SKM-1 (cell line): ENCODE results near the gene DSCAM.

Source experiments
- DNase-seq: peaks from one replicate; lab custom pipeline; 2025; ENCODE audit not compliant: unreplicated experiment; lab: John Stamatoyannopoulos, UW

Gene DSCAM

GRCh38 chr21:40616377-40616704 is 230.6 kb downstream of the DSCAM start:
- no peak for DNase-seq

DNA sequence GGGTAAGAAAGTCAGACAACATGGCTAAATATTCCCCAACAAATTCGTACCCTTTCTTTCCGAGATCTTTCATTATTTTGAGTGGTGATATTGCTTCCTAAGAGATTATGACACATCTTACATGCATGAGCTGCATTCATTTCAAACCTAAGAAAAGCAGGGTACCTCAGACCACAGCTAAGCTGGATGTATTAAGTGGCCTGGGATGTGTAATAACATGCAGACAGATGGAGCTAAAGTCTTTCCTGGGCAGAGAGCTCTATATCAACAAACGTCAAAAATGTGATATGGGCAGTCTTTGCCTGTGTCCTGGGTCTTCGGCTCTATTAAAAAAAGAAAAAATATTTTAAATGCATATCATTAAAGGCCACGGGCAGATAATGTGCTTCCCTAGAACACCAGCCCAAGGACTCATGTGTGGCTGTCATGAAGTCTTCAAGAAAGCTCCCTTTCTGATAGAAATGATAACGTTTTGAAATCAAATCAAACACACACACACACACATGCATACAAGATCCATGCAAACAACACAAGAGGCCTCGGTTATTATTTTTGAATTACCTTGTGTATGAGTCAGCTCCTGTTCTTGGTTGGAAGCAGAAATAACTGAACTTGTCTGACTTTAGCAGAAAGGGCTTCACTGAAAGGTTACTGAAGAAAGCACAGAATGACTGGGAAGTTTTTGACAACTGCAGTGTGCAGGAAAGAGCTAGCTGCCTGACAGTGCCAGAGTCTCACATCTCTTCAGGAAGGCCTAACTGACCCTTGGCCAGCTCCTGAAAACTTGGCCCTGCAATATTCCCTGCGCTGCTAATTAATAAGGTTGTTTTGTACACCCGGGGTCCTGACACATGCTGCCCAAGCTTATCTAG is 231.2 kb downstream of the DSCAM start:
- no peak for DNase-seq

DNA sequence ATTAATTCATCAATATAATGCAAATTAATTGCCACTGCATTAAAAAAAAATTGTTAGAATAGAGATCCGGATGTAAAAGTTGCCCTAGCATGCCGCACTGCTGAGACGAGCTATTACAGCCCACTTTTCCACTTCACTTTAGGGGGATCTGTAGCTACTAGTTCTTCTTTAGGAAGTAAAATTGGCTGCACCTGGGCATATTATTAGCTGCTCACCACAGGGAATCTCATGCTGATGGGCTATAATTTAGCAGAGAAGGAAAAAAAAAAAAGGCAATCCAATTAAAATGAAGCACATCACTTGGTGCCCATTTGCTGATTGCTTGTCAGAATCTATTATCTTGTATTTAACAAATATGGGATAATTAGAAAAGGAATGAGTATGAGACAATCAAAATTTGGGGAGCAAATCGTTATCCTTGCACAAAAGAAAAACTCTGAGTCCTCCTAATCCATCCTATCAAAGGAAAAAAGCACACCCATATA is 233.4 kb downstream of the DSCAM start:
- no peak for DNase-seq

DNA sequence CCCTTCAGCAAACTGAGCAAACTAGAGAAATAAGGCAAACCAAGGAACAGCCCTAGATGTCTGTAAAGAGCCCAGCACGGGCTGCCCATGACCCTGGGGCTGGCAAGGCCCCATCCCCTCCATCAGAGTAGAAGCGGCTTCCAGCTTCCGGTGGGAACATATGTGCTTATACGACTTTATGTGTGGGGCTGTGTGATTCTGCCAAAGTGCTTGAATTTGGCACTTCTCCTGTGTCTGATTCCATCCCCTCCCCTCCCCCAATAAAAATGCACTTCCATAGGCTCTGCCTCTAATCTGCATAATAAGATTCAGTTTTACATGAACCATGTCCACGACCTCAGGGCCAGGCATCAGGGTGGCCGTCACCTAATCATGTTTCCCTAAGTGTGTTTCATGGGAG is 236.6 kb downstream of the DSCAM start:
- DNase-seq: no peak

GRCh38 chr21:40606341-40606740 is 240.6 kb downstream of the DSCAM start:
- no peak for DNase-seq

DNA sequence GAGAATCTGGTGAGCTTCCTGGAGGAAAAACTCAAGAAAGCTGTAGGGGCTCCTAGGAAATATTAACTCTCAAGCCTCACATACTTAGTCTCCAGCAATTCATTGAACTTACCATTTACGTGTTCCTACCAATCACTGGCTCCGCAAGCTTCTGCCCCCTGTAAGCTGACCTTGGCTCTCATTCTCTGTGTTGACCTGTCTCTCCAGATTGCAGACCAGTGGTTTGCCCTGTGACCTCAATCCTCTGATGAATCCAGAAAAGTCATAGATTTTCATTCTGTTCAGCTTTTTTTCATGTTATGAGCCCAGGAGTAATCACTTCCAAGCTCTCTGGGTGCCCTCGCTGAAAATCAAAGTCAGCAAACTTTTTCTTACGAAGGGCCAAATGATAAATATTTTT is 241.9 kb downstream of the DSCAM start:
- DNase-seq: no peak

GRCh38 chr21:40603774-40604173 is 243.2 kb downstream of the DSCAM start:
- no peak for DNase-seq

GRCh38 chr21:40602080-40602479 is 244.9 kb downstream of the DSCAM start:
- DNase-seq: no peak

DNA sequence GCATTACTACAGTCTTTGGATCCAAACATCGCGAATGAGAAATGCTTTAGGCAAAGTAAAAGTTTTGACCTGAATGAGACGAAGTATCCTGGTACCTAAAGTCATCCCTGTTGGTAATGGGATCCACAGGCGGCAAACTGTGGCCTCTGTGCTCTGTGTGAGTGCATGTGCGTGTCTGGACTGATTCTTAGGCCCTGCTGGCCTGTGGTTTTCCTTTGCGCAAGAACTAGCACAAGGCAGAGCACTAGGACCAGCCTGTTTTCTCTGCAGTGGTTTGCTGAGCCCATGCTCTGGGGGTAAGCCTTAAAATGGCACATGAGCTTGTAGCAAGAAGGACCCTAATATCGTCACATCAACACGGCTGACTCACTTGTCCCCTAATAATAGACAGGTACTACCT is 251.2 kb downstream of the DSCAM start:
- peak; percentile 55 for DNase-seq

GRCh38 chr21:40587736-40588346 is 259.1 kb downstream of the DSCAM start:
- no peak for DNase-seq

- no peak for DNase-seq
These were observed 260.4 kb downstream of the DSCAM start for GRCh38 chr21:40586575-40586974.

GRCh38 chr21:40577285-40578043 is 269.5 kb downstream of the DSCAM start:
- DNase-seq: no peak

GRCh38 chr21:40575976-40576375 is 271.0 kb downstream of the DSCAM start:
- DNase-seq: no peak

DNA sequence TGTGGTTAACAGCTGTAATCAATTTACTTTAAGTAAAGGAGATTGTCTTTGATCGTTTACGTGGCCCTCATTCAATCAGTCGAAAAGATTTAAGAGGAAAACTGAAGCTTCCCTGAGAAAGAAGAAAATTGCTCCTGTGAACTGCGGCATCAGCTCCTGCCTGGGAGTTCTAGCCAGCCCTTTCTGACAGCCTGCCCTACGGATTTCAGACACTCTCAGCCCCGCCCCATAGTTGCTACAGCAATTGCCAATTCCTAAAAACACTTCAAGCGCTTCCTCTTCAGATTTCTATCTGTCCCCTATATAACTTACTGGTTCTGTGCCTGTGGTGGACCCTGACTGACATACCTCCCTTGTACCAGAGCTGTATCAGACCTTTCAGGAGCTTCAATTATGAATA is 277.6 kb downstream of the DSCAM start:
- no peak for DNase-seq

GRCh38 chr21:40568807-40569206 is 278.2 kb downstream of the DSCAM start:
- no peak for DNase-seq

DNA sequence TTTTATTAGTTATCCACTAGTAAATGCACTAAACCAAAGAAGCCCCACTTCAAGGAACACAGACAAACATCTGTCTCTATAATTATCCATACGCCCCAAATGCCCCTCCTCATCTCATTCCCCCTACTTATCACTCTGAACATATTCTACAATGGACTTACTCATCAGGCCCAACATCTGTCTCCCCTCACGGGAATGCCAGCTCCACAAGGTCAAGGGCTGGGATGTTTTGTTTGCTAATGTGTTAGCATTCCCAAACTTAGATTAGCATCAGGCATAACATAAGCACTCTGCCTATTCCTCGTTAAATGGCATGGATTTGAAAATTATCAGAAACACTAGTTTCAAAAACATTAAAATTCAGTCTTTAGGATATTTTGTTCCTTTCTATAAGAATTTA is 279.5 kb downstream of the DSCAM start:
- DNase-seq: no peak

GRCh38 chr21:40566486-40566885 is 280.5 kb downstream of the DSCAM start:
- DNase-seq: no peak

DNA sequence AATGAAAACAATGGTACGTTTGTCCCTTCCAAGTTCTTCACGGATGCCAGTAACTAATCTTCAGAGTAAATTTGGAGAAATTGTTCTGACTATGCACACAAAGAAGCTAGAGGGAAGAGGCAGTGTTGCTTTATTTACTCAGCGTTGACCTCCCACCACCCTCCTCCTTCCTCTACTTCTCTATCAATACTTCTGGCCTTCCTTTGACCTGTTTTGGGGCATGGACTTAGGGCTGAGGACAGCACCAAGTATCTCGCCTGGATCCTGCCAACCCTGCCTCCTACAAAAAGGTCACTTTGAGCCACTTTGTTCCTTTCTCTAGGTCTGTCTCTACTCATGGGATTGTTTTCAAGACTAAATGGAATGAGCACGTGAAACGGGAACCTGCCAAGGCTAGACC is 282.6 kb downstream of the DSCAM start:
- DNase-seq: no peak

- DNase-seq: no peak
These were observed 283.1 kb downstream of the DSCAM start for GRCh38 chr21:40563900-40564299.

- DNase-seq: no peak
These were observed 284.5 kb downstream of the DSCAM start for GRCh38 chr21:40562242-40563002.

DNA sequence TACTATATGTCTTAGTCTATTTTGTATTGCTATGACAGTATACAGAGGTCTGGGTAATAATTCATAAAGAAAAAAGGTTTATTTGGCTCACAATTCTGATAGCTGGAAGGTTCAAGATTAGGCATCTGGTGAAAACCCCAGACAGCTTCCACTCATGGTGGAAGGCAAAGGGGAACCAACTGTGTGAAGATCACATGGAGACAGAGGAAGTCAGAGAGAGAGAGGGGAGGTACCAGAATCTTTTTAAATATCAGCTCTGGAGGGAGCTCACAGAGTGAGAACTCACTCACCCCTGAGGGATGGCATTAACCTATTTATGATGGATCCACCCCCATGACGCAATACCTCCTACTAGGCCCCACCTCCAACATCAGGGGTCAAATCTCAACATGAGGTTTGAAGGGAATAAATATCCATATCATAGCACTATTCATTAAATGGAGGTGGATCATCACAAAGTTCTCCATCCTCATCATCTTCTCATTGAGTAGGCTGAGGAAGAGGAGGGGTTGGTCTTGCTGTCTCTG is 290.5 kb downstream of the DSCAM start:
- no peak for DNase-seq
